Measurements from ENCODE around the gene TMEM183A. TPM values are rescaled to one million over a fixed set of nuclear protein-coding genes. Genes with fewer than 3 reads are reported as not detected.
A peak's percentile ranks its signal among the peaks of the same experiment; 100 is the strongest.

The TMEM183A gene
- total RNA-seq, 4 donors from 2014 or later: 69.0 to 93.9 (median 87.6) TPM

DNA sequence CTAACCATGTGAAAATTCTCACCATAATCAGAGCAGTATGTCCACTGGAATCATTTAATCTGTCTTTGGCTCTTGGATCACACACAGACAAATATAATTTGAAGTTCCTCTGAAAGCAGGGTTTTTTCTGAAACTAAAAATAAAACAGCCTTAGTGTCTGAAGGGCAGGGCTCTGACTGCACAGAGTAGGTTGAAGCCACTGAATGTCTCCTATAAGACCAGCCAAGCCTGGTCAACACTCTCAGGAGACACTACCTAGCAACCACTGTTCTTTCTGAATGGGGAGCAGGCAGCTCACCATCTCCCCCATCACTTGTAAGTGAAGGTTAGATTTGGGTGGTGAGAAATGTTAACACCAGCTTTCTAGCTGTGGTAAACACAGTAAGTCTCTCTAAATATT, 16.1 kb upstream of the TMEM183A start:
- H3K27me3 ChIP-seq: peaks cover 0 to 28% (median 3%) of the 10 kb centered on the region in 4 donors
- no peaks in the 10 kb centered on the region for H3K36me3 ChIP-seq
- no peak for DNase-seq (ENCODE audit: extremely low spot score)
- H3K9me3 ChIP-seq: no peaks in the 10 kb centered on the region
- no peak for TF ChIP-seq POLR2A (IDR thresholded peaks at IDR 0.05; ENCODE audit: low read depth)
- TF ChIP-seq POLR2AphosphoS5 (IDR thresholded peaks at IDR 0.05): no peak
- TF ChIP-seq CTCF (IDR thresholded peaks at IDR 0.05): no peak
- no peak for TF ChIP-seq EP300 (IDR thresholded peaks at IDR 0.05)
- no peaks in the 10 kb centered on the region for H3K4me1 ChIP-seq
- no peak overlapping the region for H3K27ac ChIP-seq (replicated peaks in 1 of 4)
- no peak overlapping the region for H3K4me3 ChIP-seq
- intact Hi-C loops (cut with DNase I): no loop called here

DNA sequence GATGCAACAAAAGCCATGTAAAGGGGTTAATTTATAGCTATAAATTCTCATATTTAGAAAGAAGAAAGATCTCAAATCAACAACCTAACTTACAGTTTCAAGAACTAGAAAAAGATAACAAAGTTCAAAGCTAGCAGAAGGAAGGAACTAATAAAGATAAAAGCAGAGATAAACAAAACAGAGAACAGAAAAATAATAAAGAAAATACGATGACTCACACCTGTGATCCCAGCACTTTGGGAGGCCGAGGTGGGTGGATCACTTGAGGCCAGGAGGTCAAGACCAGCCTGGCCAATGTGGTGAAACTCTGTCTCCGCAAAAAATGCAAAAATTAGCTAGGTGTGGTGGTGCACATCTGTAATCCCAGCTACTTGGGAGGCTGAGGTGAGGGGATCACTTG, 12.4 kb upstream of the TMEM183A start:
- no peak for DNase-seq (ENCODE audit: extremely low spot score)
- 53% methylated on average over 3 of the region's 3 CpGs for WGBS
- Histone ChIP-seq H3K4me3 (no peak overlapping the region), H3K4me1 (peaks cover 0 to 5% (median 2%) of the 10 kb centered on the region in 4 donors), H3K9me3 (no peaks in the 10 kb centered on the region), H3K27ac (replicated peaks in 1 of 4) (no peak overlapping the region), H3K36me3 (no peaks in the 10 kb centered on the region), H3K27me3 (peaks cover 0 to 21% (median 3%) of the 10 kb centered on the region in 4 donors)
- no peak for TF ChIP-seq CTCF (IDR thresholded peaks at IDR 0.05)
- TF ChIP-seq POLR2A (IDR thresholded peaks at IDR 0.05; ENCODE audit: low read depth): no peak
- TF ChIP-seq EP300 (IDR thresholded peaks at IDR 0.05): no peak
- no peak for TF ChIP-seq POLR2AphosphoS5 (IDR thresholded peaks at IDR 0.05)
- intact Hi-C loops (cut with DNase I): loop anchor here (5.0 kb wide), 1 partner anchor 242 kb away; no protein-coding TSS in a partner anchor

DNA sequence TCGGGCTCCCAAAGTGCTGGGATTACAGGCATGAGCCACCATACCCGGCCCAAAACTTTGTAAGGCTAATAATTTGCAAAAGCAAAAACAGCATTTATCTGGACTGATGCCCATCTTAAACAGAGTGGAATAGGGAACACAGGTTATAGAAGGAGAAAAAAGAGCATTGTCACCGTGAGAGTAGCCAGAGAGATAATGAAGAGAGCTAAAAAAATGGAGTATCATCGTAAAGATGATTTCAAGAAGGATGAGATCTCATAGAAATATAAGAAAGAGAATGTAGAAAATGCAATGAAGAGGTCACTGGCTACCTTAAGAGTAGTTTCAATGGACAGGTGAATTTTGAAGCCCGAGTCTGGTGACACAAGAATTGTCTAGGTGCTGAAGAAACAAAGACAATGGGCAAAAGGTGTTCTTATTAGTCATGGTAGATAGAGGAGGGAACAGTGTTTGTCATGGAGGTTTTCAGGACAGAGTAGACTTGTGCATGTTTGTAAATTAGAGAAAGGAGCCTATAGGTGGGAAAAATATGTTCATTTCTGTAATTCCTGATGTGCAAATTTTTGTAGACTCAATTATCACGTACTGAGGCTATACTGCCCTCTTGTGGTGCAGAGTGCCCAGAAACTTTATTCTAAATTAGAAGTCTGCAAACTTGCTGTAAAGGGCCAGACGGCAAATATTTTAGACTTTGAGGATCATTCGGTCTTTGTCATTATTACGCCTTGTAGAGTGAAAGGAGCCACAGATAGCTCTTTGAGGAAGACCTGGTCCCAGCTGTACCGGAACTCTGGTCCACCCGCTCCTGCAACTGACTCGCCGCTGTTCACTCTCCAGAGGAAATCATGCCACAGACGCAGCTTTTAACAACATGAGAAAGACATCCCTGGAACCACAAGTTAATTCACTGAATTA, 8.1 kb upstream of the TMEM183A start:
- H3K4me3 ChIP-seq: no peak overlapping the region
- H3K9me3 ChIP-seq: no peaks in the 10 kb centered on the region
- peaks cover 0 to 12% (median 3%) of the 10 kb centered on the region in 4 donors for H3K27me3 ChIP-seq
- no peak overlapping the region for H3K27ac ChIP-seq (replicated peaks in 1 of 4)
- no peaks in the 10 kb centered on the region for H3K36me3 ChIP-seq
- WGBS: 43% methylated on average over 14 of the region's 14 CpGs
- no peak for TF ChIP-seq EP300 (IDR thresholded peaks at IDR 0.05)
- TF ChIP-seq CTCF (IDR thresholded peaks at IDR 0.05): peak; percentile 63 to 83 (median 70)
- DNase-seq (ENCODE audit: extremely low spot score): no peak
- intact Hi-C loops (cut with DNase I): loop anchor here (2.0 to 5.0 kb wide), 2 partner anchors 72 to 247 kb away; partner anchors contain the start of gene KLHL12
- peaks cover 0 to 5% (median 2%) of the 10 kb centered on the region in 4 donors for H3K4me1 ChIP-seq

GRCh38 chr1:203000217-203000944, 6.8 kb upstream of the TMEM183A start:
- WGBS: 77% methylated on average over 3 of the region's 3 CpGs

More at GRCh38 chr1:203000217-203000944, 6.8 kb upstream of the TMEM183A start:
- H3K9me3 ChIP-seq: no peaks in the 10 kb centered on the region
- H3K4me3 ChIP-seq: no peak overlapping the region
- H3K36me3 ChIP-seq: no peaks in the 10 kb centered on the region
- intact Hi-C loops (cut with DNase I): no loop called here
- no peak for TF ChIP-seq EP300 (IDR thresholded peaks at IDR 0.05)
- no peak for TF ChIP-seq POLR2A (IDR thresholded peaks at IDR 0.05; ENCODE audit: low read depth)
- no peak for TF ChIP-seq CTCF (IDR thresholded peaks at IDR 0.05)
- TF ChIP-seq POLR2AphosphoS5 (IDR thresholded peaks at IDR 0.05): no peak
- DNase-seq (ENCODE audit: extremely low spot score): no peak
- H3K27ac ChIP-seq (replicated peaks in 1 of 4): no peak overlapping the region
- peaks cover 0 to 5% (median 2%) of the 10 kb centered on the region in 4 donors for H3K4me1 ChIP-seq
- peaks cover 0 to 2% (median 0%) of the 10 kb centered on the region in 4 donors for H3K27me3 ChIP-seq

Data from esophagus muscularis mucosa (tissue), 4 donors.